ENCODE data around the gene TMEM163.
"Not testable (repeated sequence)": the region's sequence is repeated elsewhere in the genome, so short reads cannot be mapped to it uniquely, and the experiment has no call there.

TMEM163 gene

DNA sequence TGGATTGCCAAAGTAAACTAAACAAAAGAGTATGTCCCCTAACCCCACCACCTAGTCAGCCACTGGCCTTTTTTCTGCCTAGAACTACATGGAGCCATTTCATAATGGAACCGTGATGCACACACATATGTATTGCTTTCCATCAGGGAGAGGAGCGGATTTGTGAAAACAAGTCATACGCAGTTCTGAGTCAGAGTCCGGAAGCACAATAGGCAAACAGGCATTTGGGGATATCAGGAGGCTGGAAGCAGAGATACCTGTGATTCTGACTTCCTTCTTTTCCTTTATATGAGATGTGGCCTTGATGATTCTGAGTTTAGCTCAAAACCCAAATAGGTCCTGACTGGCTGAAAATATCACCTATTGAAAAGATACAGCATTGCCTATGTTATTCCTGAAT lies 93.5 kb downstream of the TMEM163 start:
- TF ChIP-seq, protein P1, sequence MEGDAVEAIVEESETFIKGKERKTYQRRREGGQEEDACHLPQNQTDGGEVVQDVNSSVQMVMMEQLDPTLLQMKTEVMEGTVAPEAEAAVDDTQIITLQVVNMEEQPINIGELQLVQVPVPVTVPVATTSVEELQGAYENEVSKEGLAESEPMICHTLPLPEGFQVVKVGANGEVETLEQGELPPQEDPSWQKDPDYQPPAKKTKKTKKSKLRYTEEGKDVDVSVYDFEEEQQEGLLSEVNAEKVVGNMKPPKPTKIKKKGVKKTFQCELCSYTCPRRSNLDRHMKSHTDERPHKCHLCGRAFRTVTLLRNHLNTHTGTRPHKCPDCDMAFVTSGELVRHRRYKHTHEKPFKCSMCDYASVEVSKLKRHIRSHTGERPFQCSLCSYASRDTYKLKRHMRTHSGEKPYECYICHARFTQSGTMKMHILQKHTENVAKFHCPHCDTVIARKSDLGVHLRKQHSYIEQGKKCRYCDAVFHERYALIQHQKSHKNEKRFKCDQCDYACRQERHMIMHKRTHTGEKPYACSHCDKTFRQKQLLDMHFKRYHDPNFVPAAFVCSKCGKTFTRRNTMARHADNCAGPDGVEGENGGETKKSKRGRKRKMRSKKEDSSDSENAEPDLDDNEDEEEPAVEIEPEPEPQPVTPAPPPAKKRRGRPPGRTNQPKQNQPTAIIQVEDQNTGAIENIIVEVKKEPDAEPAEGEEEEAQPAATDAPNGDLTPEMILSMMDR (conservative IDR thresholded peaks at IDR 0.05): no peak
- no peak overlapping the region for H3K27ac ChIP-seq

DNA sequence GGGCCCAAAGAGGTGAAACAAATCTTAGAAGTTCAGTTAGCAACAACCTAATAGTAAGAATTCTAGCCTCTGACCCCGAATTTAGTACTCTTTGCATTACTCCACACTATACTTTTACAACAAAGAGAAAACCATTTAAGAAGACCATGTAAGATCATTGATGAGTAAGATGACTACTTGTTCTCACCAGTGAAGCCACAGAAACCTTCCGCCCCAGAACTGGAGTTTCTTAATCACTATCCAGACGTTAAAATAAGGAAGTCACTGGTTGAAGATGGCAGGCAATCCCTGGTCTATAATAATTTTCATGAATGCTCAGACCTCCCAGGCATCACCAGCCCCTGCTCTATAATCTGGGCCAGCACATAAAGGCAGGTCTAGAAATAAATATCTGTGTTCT lies 95.0 kb downstream of the TMEM163 start:
- no peak overlapping the region for H3K27ac ChIP-seq
- TF ChIP-seq, protein P1 (conservative IDR thresholded peaks at IDR 0.05): no peak

DNA sequence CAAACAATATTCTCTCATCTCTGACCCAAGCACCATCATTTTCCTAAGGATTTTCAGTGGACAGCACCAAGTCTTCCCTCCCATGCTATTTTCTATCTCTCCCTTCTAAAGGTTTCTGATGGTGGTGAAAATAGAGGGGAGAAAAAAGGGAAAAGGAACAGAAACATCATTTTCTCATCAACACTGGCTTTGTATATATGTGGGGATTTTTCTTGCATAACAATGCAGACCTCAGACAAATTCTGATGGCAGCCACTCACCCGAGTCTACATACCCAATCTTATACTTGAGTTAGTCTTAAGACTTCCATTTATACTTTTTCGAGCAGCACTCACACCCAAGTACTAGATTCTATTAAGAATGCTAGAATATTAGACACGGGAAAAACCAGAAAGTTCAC lies 95.8 kb downstream of the TMEM163 start:
- no peak overlapping the region for H3K27ac ChIP-seq
- TF ChIP-seq, protein P1 (conservative IDR thresholded peaks at IDR 0.05): no peak

DNA sequence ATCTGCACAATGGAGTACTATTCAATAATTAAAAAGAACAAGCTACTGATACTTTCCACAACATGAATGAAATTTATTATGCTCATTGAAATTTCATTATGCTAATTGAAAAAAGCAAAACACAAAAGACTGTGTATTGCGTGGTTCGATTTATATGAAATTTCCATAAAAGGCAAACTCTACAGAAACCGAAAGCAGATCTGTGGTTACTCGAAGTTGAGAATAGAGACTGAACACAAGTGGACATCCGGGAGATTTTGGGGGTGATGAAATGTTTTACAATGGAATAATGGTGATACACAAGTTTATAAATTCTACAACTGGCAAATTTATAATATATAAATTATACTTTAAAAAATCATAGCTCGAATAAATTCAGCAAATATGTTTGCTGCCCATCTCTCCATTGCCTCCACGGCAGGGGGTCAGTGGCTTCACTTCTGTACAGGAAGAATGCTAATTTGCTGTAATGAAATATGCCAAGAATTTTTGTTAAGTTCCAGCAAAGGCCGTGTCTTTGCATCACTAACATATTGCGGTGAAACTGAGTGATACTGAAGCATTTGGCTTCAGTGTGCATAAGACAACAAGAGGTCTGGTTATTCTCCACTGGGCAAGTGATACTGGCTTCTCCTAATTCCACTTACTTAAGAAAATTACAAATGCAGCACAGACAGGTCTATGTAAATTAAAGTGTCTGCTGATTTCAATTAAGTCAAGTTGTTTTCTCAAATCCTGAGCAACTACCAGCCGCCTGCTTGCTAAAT lies 96.7 kb downstream of the TMEM163 start:
- TF ChIP-seq, protein P1 (conservative IDR thresholded peaks at IDR 0.05): no peak
- H3K27ac ChIP-seq: no peak overlapping the region

DNA sequence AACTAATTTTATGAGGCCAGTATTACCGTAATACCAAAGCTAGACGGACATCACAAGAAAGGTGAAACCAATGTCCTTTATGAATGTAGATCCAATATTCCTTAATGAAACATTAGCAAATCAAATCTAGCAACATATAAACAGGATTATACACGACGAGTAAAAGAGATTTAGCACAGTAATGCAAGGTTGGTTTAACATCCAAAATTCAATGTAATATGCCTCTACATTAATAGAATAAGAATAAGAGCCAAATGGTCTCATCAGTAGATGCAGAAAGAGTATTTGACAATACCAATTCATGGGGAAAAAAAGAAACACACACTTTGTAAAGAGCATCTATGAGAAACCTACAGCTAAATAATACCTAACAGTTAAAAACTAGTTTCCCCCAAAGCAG lies 99.5 kb downstream of the TMEM163 start:
- TF ChIP-seq, protein P1 (conservative IDR thresholded peaks at IDR 0.05): no peak
- H3K27ac ChIP-seq: no peak overlapping the region

DNA sequence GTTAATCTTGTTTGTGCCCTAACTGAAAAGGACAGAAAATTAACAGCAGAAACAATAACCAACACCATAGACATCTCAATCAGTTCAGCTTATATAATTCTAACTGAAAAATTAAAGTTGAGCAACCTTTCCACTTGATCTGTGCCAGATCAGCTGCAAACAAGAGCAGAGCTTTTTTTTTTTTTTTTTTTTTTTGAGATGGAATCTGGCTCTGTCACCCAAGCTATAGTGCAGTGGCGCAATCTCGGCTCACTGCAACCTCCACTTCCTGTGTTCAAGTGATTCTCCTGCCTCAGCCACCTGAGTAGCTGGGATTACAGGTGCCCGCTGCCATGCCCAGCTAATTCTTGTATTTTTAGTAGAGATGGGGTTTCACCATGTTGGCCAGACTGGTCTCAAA lies 103.3 kb downstream of the TMEM163 start:
- not testable (repeated sequence) for H3K27ac ChIP-seq

DNA sequence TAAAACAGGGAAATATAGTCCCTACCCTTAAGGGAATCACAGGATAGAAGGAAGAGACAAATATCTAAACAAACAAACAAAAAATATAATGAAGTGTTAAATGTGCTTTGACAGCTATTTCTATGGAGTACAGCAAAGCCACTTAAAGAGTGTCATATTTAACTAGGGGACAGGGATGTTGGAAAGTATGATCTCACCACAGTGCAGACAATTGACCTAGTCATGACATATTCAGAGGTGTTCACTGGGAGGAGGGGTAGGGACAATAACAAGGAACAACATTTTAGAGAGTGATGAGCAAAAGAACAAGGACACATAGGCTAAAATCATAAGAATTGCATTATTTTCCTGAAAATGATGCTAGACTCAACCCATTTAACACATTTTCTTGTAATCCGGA lies 107.5 kb downstream of the TMEM163 start:
- TF ChIP-seq, protein P1 (conservative IDR thresholded peaks at IDR 0.05): no peak
- H3K27ac ChIP-seq: no peak overlapping the region

DNA sequence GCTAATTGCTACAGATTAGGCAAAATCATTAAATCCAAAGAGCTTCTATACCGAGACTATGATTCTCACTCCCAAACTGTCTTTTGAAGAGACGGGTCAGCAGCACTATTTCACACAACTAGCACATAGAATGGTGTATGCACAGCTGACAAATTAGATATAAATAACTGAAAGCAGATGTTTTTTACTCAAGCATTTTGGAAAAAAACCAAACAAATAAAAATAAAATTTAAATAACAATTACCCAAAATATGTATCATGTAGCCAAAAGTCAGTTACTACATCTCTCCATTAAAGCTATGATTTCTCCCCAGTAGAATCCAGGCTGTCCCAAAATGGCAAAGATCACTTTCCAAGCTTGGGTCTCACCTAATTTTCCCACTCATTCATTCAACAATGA lies 107.9 kb downstream of the TMEM163 start:
- TF ChIP-seq, protein P1 (conservative IDR thresholded peaks at IDR 0.05): no peak
- no peak overlapping the region for H3K27ac ChIP-seq
